H9 (cell line): ENCODE data around the gene ACSL6. TPM values are rescaled to one million over a fixed set of nuclear protein-coding genes. Genes with fewer than 3 reads are reported as not detected.

Experiments
- DNase-seq: peaks from one replicate; pipeline ENCODE4 v3.0.0-alpha.2; 2017
- H2AFZ ChIP-seq: one replicate; pipeline ENCODE4 v1.6.1; 2013; ENCODE audit warnings: mild to moderate bottlenecking, low read length, control low read depth, moderate library complexity
- H2AK5ac ChIP-seq: 2 replicates; pipeline ENCODE4 v1.6.1; 2013; ENCODE audit warnings: low read length, control low read depth, mixed read lengths; ENCODE audit not compliant: insufficient read length
- H2BK120ac ChIP-seq: one replicate; pipeline ENCODE4 v1.6.1; 2013; ENCODE audit warnings: low read depth, mild to moderate bottlenecking, low read length, control low read depth, inconsistent platforms; ENCODE audit not compliant: poor library complexity, severe bottlenecking
- H2BK12ac ChIP-seq: 2 replicates; pipeline ENCODE4 v1.6.1; 2013; ENCODE audit warnings: low read length, control low read depth, mixed read lengths, low read depth; ENCODE audit not compliant: insufficient read length
- H2BK15ac ChIP-seq: 2 replicates; pipeline ENCODE4 v1.6.1; 2013; ENCODE audit warnings: low read depth, low read length, control low read depth
- H2BK20ac ChIP-seq: one replicate; pipeline ENCODE4 v1.6.1; 2013; ENCODE audit warnings: low read depth, mild to moderate bottlenecking, low read length, control low read depth, inconsistent platforms; ENCODE audit not compliant: poor library complexity, severe bottlenecking
- H2BK5ac ChIP-seq: 2 replicates; pipeline ENCODE4 v1.6.1; 2013; ENCODE audit warnings: low read length, control low read depth, mixed read lengths; ENCODE audit not compliant: insufficient read length
- H3K14ac ChIP-seq: 2 replicates; pipeline ENCODE4 v1.6.1; 2013; ENCODE audit warnings: low read length, control low read depth; ENCODE audit not compliant: insufficient read depth
- H3K18ac ChIP-seq: 2 replicates; pipeline ENCODE4 v1.6.1; 2013; ENCODE audit warnings: low read depth, mild to moderate bottlenecking, mixed read lengths, low read length, control low read depth; ENCODE audit not compliant: insufficient read length
- H3K23ac ChIP-seq: 2 replicates; pipeline ENCODE4 v1.6.1; 2013; ENCODE audit warnings: low read length, control low read depth, mixed read lengths, low read depth; ENCODE audit not compliant: insufficient read length
- H3K23me2 ChIP-seq: 2 replicates; pipeline ENCODE4 v1.6.1; 2013; ENCODE audit warnings: low read depth, mild to moderate bottlenecking, mixed read lengths, low read length, control low read depth; ENCODE audit not compliant: insufficient read length, poor library complexity, severe bottlenecking
- H3K27ac ChIP-seq: 2 replicates; pipeline ENCODE4 v1.5.1; 2013; ENCODE audit warnings: low read length, control low read depth, mixed read lengths, low read depth; ENCODE audit not compliant: insufficient read length
- H3K27me3 ChIP-seq: 2 replicates; pipeline ENCODE4 v1.6.1; 2013; ENCODE audit warnings: low read length, control low read depth, inconsistent platforms; ENCODE audit not compliant: insufficient read depth
- H3K4ac ChIP-seq: 2 replicates; pipeline ENCODE4 v1.6.1; 2013; ENCODE audit warnings: low read depth, mild to moderate bottlenecking, control low read depth, inconsistent platforms, low read length, moderate library complexity
- H3K4me1 ChIP-seq: 2 replicates; pipeline ENCODE4 v1.6.1; 2013; ENCODE audit warnings: low read length, control low read depth, inconsistent platforms; ENCODE audit not compliant: insufficient read depth
- H3K4me2 ChIP-seq: 2 replicates; pipeline ENCODE4 v1.6.1; 2013; ENCODE audit warnings: low read length, control low read depth, mixed read lengths; ENCODE audit not compliant: insufficient read length, insufficient read depth
- H3K56ac ChIP-seq: 2 replicates; pipeline ENCODE4 v1.6.1; 2013; ENCODE audit warnings: low read depth, mild to moderate bottlenecking, mixed read lengths, low read length, control low read depth; ENCODE audit not compliant: insufficient read length
- H3K79me1 ChIP-seq: 2 replicates; pipeline ENCODE4 v1.6.1; 2013; ENCODE audit warnings: low read depth, mild to moderate bottlenecking, moderate library complexity, low read length, control low read depth, inconsistent platforms; ENCODE audit not compliant: insufficient read depth, poor library complexity, severe bottlenecking
- H3K79me2 ChIP-seq: 2 replicates; pipeline ENCODE4 v1.6.1; 2013; ENCODE audit warnings: low read length, control low read depth, inconsistent platforms; ENCODE audit not compliant: insufficient read depth
- H3K9ac ChIP-seq: 2 replicates; pipeline ENCODE4 v1.6.1; 2013; ENCODE audit warnings: low read length, control low read depth, mixed read lengths; ENCODE audit not compliant: insufficient read length; ENCODE audit errors: extremely low read depth
- H3K9me3 ChIP-seq: one replicate; pipeline ENCODE4 v1.6.1; 2013; ENCODE audit warnings: low read depth, low read length, inconsistent platforms; ENCODE audit not compliant: control insufficient read depth
- H3T11ph ChIP-seq: one replicate; pipeline ENCODE4 v1.6.1; 2013; ENCODE audit warnings: mild to moderate bottlenecking, low read length, control low read depth, inconsistent platforms
- H4K20me1 ChIP-seq: one replicate; pipeline ENCODE4 v1.6.1; 2013; ENCODE audit not compliant: control insufficient read depth, insufficient read length, insufficient read depth
- H4K5ac ChIP-seq: 2 replicates; pipeline ENCODE4 v1.6.1; 2013; ENCODE audit warnings: low read depth, mild to moderate bottlenecking, mixed read lengths, low read length, control low read depth; ENCODE audit not compliant: insufficient read length
- H4K8ac ChIP-seq: replicated peaks from 2 replicates; pipeline ENCODE4 v1.6.1; 2013; ENCODE audit warnings: low read length, control low read depth, mixed read lengths, low read depth; ENCODE audit not compliant: insufficient read length
- H4K91ac ChIP-seq: 2 replicates; pipeline ENCODE4 v1.6.1; 2013; ENCODE audit warnings: low read depth, mild to moderate bottlenecking, moderate library complexity, mixed read lengths, low read length, control low read depth; ENCODE audit not compliant: insufficient read length
- H3K27ac Mint-ChIP-seq, 3 experiments: 2 replicates in 2 of 3; 3 replicates in 1 of 3; pipeline ENCODE4 v1.8.0; 2020 to 2021; ENCODE audit warnings: mixed read lengths in 3 of 3, mild to moderate bottlenecking in 1 of 3, moderate library complexity in 1 of 3
- H3K27me3 Mint-ChIP-seq: 2 replicates; pipeline ENCODE4 v1.8.0; 2021; ENCODE audit warnings: low read depth, mild to moderate bottlenecking, moderate library complexity, mixed read lengths
- H3K36me3 Mint-ChIP-seq, 3 experiments: 2 replicates in 2 of 3; 3 replicates in 1 of 3; pipeline ENCODE4 v1.8.0; 2020 to 2021; ENCODE audit warnings: low read depth in 3 of 3, mixed read lengths in 3 of 3; ENCODE audit not compliant: insufficient read depth in 1 of 3
- H3K4me1 Mint-ChIP-seq, 2 experiments: 2 replicates each; pipeline ENCODE4 v1.8.0; 2020; ENCODE audit warnings: mixed read lengths in 2 of 2
- H3K4me3 Mint-ChIP-seq, 2 experiments: 2 replicates in 1 of 2; 3 replicates in 1 of 2; pipeline ENCODE4 v1.8.0; 2020 to 2021; ENCODE audit warnings: mild to moderate bottlenecking in 2 of 2, mixed read lengths in 2 of 2, moderate library complexity in 1 of 2
- H3K9me3 Mint-ChIP-seq, 2 experiments: 2 replicates in 1 of 2; 3 replicates in 1 of 2; pipeline ENCODE4 v1.8.0; 2020; ENCODE audit warnings: mild to moderate bottlenecking in 2 of 2, mixed read lengths in 2 of 2, moderate library complexity in 1 of 2
- CTCF ChIP-seq: fragments of 200-600 bp; sonication (generic); conservative IDR thresholded peaks from 3 replicates; pipeline ENCODE4 v1.8.0; 2021; ENCODE audit warnings: antibody characterized with exemption, mild to moderate bottlenecking
- WGBS: extraction: QIAGEN DNeasy Blood & Tissue Kit; methylation state at CpG from one replicate; pipeline ENCODE4 v1.1.7; 2013; ENCODE audit warnings: missing lambda C conversion rate, low lambda C conversion rate, mixed read lengths; ENCODE audit not compliant: insufficient read length; ENCODE audit errors: extremely low coverage; 5-methylcytosine and 5-hydroxymethylcytosine counted together
- total RNA-seq: library from RNA; stranded (reverse); gene quantifications from 2 replicates; pipeline ENCODE4 v1.2.1, GENCODE V29; 2021

The ACSL6 gene
- total RNA-seq, 1 experiment from 2014 or later, result 1.6 TPM

- H2BK120ac ChIP-seq, result no peak overlapping the region
- H3K18ac ChIP-seq, result no peak overlapping the region
- Mint-ChIP-seq H3K9me3 (no peaks in the 10 kb centered on the region), H3K27me3 (no peaks in the 10 kb centered on the region), H3K36me3 (no peaks in the 10 kb centered on the region), H3K27ac (no peak overlapping the region), H3K4me1 (no peaks in the 10 kb centered on the region), H3K4me3 (no peak overlapping the region)
- WGBS, result no CpG with 5 or more reads among the region's 1 CpG
- H4K5ac ChIP-seq, result no peak overlapping the region
- no peaks in the 10 kb centered on the region for H4K20me1 ChIP-seq
- no peaks in the 10 kb centered on the region for H3K79me2 ChIP-seq
- no peak overlapping the region for H4K91ac ChIP-seq
- no peaks in the 10 kb centered on the region for H3K9me3 ChIP-seq
- no peaks in the 10 kb centered on the region for H3K4me1 ChIP-seq
- H3K23ac ChIP-seq, result no peak overlapping the region
- no peaks in the 10 kb centered on the region for H3K23me2 ChIP-seq
- H2BK12ac ChIP-seq, result no peak overlapping the region
- no peak overlapping the region for H3K4ac ChIP-seq
- H2BK15ac ChIP-seq, result no peak overlapping the region
- H3K56ac ChIP-seq, result no peak overlapping the region
- no peak overlapping the region for H2BK20ac ChIP-seq
- H2AFZ ChIP-seq, result no peak overlapping the region
- H3K14ac ChIP-seq, result no peak overlapping the region
- no peak overlapping the region for H3K27ac ChIP-seq
- no peak overlapping the region for H3T11ph ChIP-seq
- no peak overlapping the region for H4K8ac ChIP-seq
- no peak for DNase-seq
- TF ChIP-seq CTCF, result no peak
- H3K4me2 ChIP-seq, result no peak overlapping the region
- no peaks in the 10 kb centered on the region for H3K79me1 ChIP-seq
- no peak overlapping the region for H2AK5ac ChIP-seq
- no peak overlapping the region for H2BK5ac ChIP-seq
- no peaks in the 10 kb centered on the region for H3K27me3 ChIP-seq
- H3K9ac ChIP-seq, result no peak overlapping the region
Measured at GRCh38 chr5:131950706-131951105, 60.8 kb downstream of the ACSL6 start.
